Motor neuron (in vitro differentiated cells): ENCODE measurements around the gene TLE3. TPM values are rescaled to one million over a fixed set of nuclear protein-coding genes. Genes with fewer than 3 reads are reported as not detected.

Source experiments
- ATAC-seq, 8 experiments: fragments of 200-7000 bp; cut with Tn5 transposase; replicated peaks in 6 of 8; 2 replicates each; pipeline ENCODE4 v1.8.0; 2021; ENCODE audit warnings: mild to moderate bottlenecking in 8 of 8, moderate library complexity in 8 of 8
- H3K27ac ChIP-seq, 2 donors: fragments of 250-450 bp; sonication (Bioruptor Pico); 2 replicates each; pipeline ENCODE4 v1.9.0; 2021; ENCODE audit warnings: antibody characterized with exemption in 2 of 2, mild to moderate bottlenecking in 2 of 2, moderate library complexity in 1 of 2
- H3K4me1 ChIP-seq, 2 donors: fragments of 250-450 bp; sonication (Bioruptor Pico); replicated peaks in 1 of 2; 2 replicates each; pipeline ENCODE4 v1.6.1; 2021; ENCODE audit warnings: antibody characterized with exemption in 2 of 2, mild to moderate bottlenecking in 2 of 2, moderate library complexity in 1 of 2
- H3K4me3 ChIP-seq, 5 donors: fragments of 250-450 bp; sonication (Bioruptor Pico); 2 replicates each; pipeline ENCODE4 v1.9.0; 2021; ENCODE audit warnings: antibody characterized with exemption in 5 of 5, mild to moderate bottlenecking in 5 of 5, moderate library complexity in 4 of 5
- WGBS, 10 experiments: fragments of 450-650 bp; shearing (Covaris generic); methylation state at CpG; one replicate each; pipeline ENCODE4 v1.0.0; 2022; 5-methylcytosine and 5-hydroxymethylcytosine counted together
- in situ Hi-C, 9 experiments: fragments of 400-800 bp; cut with MboI; loops; one replicate each; pipeline ENCODE4 v1.15.0; 2021; ENCODE audit warnings: low sequenced_read_pairs in 9 of 9, low pct_unique_long_range_greater_than_20kb in 2 of 9; ENCODE audit not compliant: unreplicated experiment in 9 of 9
- total RNA-seq, 8 experiments: library from RNA; unstranded; fragments of 300-600 nt; gene quantifications; 2 replicates each; pipeline versions ENCODE4 v1.2.3 to v1.2.4, GENCODE V29; 2022

The TLE3 gene
- total RNA-seq, 8 experiments from 2014 or later, result 28.2 to 103 (median 52.5) TPM

DNA sequence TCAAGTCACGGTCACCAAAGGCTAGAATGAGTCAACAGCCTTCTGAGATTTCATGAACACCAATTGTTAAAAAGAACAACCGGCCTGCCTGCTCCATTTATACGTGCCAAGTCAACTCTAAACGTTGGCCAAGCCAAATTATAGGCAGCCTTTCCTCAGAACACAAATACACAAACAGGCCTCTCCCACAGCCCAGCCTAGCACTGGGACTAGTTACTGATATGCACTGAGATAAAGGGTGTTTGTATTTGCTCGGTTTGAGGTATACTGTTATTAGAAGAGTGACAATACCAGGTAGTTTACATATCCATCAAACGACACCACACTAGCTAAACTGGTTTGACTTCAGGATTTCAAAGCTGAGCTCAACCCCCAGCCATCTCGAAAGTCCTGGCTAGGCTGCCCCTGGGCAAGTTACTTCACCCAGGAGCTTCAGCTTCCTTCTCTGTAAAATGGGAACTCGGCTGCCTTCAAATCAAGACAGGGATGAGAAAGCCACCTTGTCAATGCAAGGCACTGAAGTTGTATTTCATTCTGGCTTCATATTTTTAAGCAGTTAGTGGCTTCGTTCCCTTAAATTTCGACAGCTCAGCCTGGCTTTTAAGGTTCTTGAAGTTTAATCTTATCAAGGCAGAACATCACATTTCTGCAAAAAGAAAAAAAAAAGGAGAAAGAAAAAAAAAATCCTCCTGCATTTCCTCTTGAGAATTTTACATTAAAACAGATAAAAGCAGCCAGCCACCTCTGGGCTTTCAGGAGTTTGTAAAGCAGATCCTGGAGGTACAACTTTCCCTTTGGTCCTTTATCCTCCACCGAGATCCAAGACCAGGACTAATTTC, 4.0 kb downstream of the TLE3 start:
- 17 to 72% (median 42%) methylated on average over 1 to 10 of the region's 11 CpGs for WGBS, 10 experiments
- peak overlapping the region; percentile 59 to 97 (median 83) for H3K4me3 ChIP-seq
- H3K27ac ChIP-seq, result no peak overlapping the region
- in situ Hi-C loops, result loop anchor here in 3 of 9 experiments (25.0 kb wide), 3 partner anchors 369 to 606 kb away; no protein-coding TSS in a partner anchor
- ATAC-seq, result no peak
- H3K4me1 ChIP-seq, result peaks cover 52 to 66% of the 10 kb centered on the region in 2 donors

DNA sequence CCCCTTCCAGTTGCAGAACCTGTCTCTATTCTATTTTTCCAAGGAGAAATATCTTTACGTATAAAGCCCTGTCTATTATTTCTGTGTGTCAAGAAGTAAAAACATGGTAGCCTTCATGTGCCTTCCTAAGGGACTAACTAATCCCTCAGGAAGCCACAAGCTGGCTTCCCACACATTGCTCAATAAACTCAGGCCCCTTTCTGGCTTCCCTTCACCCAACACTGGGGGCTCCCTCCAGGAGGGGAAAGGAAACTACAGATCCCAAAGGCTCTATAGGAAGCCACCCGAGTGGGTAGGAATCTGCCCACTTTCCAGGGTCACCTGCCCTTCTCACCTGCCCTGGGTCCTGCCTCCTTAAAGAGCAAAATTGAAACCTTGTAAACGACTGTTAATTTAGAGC, 4.6 kb downstream of the TLE3 start:
- peak overlapping the region; percentile 6 to 97 (median 83) for H3K4me3 ChIP-seq
- ATAC-seq, result no peak
- WGBS, 10 experiments, result 17 to 62% (median 48%) methylated on average over 1 to 2 of the region's 3 CpGs; no CpG with 5 or more reads in 3 of the 10 experiments
- H3K27ac ChIP-seq, result peak overlapping the region in 1 of 2 donors; percentile 71
- in situ Hi-C loops, result loop anchor here in 3 of 9 experiments (25.0 kb wide), 3 partner anchors 369 to 606 kb away; no protein-coding TSS in a partner anchor
- peaks cover 58 to 66% of the 10 kb centered on the region in 2 donors for H3K4me1 ChIP-seq

DNA sequence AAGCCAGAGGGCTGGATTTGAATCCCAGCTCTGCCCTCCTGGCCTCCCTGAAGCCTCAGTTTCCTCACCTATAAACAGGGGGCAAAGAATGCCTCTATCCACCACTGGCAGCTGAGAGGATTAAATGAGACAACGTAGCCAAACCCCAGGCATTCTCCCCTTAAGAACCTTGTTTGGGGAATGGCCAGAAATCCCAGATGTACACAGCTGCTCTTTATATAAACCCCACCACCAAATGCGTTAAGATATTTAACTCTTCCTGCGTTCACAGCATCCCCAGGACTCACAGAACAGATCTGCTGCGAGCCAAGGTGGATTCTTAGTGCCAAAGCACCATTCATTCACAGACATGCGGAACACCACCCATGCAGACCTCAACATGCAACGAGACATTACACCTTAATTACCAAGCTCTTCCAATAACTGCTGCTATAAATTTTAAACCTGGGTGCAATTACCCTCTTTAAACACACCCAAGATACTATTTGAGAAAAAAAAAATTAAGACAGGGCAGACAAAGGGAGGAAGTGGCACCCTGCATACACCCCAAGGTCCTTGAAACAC, 5.2 kb downstream of the TLE3 start:
- no peak for ATAC-seq
- Histone ChIP-seq H3K27ac (peak overlapping the region; percentile 71 to 82), H3K4me1 (peaks cover 63 to 71% of the 10 kb centered on the region in 2 donors), H3K4me3 (peak overlapping the region; percentile 4 to 97 (median 83))
- 60 to 96% (median 74%) methylated on average over 1 to 6 of the region's 6 CpGs; no CpG with 5 or more reads in 5 of the 10 experiments for WGBS, 10 experiments
- in situ Hi-C loops, result loop anchor here in 3 of 9 experiments (25.0 kb wide), 3 partner anchors 370 to 605 kb away; no protein-coding TSS in a partner anchor

DNA sequence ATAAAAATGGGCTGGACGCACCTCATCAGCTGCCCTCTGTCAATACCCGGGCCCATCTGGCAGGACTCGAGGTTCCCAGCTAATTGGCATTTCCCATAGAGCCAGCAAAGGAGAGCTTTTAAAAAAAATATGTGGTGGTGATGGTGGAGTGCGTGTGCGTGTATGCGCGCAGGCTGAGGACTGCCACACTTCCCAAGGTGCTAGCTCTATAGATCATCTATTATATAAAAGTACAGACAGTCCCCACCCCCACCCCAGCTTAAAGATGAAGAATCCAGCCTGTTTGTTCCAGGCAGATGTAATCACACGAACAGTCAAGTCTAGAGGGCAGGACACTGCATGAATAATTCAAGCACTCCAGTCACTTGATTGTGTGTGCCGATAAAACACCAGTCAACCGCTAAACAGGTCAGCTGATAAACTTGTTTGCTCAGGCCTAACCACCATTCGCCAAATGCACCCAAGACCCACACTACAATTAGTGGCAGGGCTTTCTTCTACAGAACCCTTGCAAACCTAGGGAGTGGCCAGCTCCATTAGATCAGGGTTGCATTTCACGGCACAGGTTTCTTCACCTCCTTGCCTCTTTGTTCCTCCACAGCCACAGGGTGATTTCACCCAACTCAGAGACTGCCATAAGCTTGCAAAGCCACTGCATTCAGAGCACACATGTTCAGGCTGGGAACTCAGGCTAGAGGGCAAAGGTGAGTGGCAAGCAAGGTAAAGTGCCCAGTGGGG, 5.8 kb downstream of the TLE3 start:
- Histone ChIP-seq H3K4me3 (peak overlapping the region; percentile 4 to 97 (median 83)), H3K27ac (peak overlapping the region; percentile 71 to 82), H3K4me1 (peaks cover 70 to 76% of the 10 kb centered on the region in 2 donors)
- 0 to 100% (median 14%) methylated on average over 1 to 6 of the region's 12 CpGs; no CpG with 5 or more reads in 2 of the 10 experiments for WGBS, 10 experiments
- ATAC-seq, result peak; percentile 32 to 74 (median 55)
- in situ Hi-C loops, result loop anchor here in 3 of 9 experiments (25.0 kb wide), 3 partner anchors 370 to 605 kb away; no protein-coding TSS in a partner anchor

DNA sequence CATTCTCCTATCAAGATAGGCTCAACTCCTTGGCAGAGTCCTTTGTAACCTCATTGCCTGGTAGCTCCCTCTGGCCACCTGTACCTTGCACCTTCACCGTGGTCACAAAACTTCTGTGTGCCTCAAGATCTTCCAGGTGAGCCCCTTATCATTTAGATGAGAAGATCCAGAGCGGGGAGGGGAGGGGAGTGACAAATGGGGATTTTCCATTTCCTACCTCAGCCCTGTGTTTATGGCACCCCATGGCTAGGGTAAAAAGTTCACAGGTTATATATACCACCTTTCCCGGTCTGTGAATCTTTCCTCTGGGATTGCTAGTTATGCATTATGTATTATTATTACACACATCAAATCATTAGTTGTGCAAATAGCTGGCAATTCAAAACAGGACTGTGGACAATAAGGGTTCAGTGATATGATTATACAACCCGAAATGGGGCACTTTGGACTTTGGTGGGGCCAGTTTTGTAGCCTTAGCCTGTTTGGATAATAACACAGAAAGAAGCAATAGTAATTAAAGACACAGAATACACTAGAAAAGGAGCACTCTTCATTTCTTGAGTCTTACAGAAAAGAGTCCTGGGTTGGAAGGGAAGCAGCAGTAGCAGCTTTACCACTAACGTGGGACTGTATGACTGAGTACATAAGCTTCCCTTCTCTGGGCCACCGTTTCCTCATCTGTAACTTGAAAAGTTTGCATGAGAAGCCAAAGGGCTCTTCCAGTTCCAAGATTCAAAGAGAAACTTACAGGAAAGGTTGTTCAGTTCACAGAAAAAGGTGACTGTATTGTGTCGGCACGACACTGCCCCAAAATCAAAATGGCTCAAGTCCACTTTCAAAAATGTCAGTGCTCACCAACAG, 7.1 kb downstream of the TLE3 start:
- WGBS, 10 experiments, result 58 to 90% (median 73%) methylated on average over 1 to 7 of the region's 8 CpGs
- in situ Hi-C loops, result loop anchor here in 3 of 9 experiments (25.0 kb wide), 3 partner anchors 372 to 603 kb away; no protein-coding TSS in a partner anchor
- peak overlapping the region; percentile 54 to 82 for H3K27ac ChIP-seq
- H3K4me1 ChIP-seq, result peaks cover 73 to 79% of the 10 kb centered on the region in 2 donors
- ATAC-seq, result no peak
- H3K4me3 ChIP-seq, result no peak overlapping the region

DNA sequence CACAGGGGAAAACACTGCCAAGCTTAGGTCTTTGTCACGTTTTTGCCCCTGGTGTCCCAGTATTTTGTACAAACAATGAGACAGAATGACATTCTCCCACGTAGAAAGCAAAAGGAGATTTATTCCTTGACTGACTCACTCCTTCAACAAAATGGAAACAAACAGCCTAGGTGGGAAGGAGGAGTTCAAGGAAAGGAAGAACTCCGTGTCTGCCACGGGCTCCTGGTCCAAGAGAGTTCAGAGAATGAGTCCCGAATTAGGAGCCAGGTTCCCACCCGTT, 8.1 kb downstream of the TLE3 start:
- H3K4me3 ChIP-seq, result no peak overlapping the region
- no peak for ATAC-seq

DNA sequence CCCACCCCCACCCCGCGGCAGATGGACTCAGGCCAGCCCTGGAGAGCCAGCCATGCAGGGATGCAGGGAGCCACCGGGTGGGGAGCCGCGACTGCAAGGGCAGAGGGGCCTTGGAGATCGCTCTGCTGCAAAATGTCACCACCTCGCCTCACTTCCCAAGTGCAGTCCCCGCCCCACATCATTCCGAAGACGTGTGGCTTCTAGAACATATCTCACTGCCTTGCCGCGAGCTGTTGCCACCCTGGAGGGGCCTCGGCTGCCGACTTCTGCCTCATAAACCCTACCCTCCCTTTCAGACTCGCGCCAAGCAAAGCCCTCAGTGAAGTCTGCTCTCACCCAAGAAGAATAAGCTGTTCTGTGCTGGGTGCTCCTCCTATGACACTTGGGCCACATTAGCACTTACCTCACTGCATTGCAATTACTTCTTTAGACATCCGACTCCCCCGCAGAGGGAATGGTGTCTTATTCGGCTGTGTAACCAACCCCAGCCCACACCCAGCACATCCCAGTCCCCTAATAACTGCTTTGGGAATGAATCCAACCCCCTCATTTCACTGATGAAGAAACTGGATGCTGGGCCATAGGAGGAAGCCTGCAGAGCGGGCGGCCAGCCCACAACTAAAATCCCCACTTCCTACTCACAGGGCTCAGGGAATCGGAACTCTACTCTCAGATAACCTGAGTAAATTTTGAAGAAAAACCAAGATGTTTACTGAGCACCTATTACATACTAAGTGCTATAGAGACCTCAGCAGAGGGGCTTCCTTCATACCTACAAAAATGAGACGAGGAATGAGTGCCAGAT, 8.6 kb downstream of the TLE3 start:
- peaks cover 73 to 79% of the 10 kb centered on the region in 2 donors for H3K4me1 ChIP-seq
- H3K4me3 ChIP-seq, result peak overlapping the region in 2 of 5 donors; percentile 2 to 9
- in situ Hi-C loops, result loop anchor here in 3 of 9 experiments (25.0 kb wide), 3 partner anchors 373 to 602 kb away; no protein-coding TSS in a partner anchor
- WGBS, 10 experiments, result 0 to 51% (median 10%) methylated on average over 1 to 5 of the region's 23 CpGs
- H3K27ac ChIP-seq, result peak overlapping the region; percentile 36 to 72
- ATAC-seq, result peak in 7 of 8 experiments; percentile 16 to 50 (median 46)

More for the DNA sequence above, 8.1 kb downstream of the TLE3 start:
- WGBS, 10 experiments, result 0 to 58% (median 45%) methylated on average over 1 to 4 of the region's 6 CpGs; no CpG with 5 or more reads in 1 of the 10 experiments
- in situ Hi-C loops, result loop anchor here in 3 of 9 experiments (25.0 kb wide), 3 partner anchors 373 to 602 kb away; no protein-coding TSS in a partner anchor
- Histone ChIP-seq H3K4me1 (peaks cover 73 to 79% of the 10 kb centered on the region in 2 donors), H3K27ac (peak overlapping the region in 1 of 2 donors; percentile 39)

DNA sequence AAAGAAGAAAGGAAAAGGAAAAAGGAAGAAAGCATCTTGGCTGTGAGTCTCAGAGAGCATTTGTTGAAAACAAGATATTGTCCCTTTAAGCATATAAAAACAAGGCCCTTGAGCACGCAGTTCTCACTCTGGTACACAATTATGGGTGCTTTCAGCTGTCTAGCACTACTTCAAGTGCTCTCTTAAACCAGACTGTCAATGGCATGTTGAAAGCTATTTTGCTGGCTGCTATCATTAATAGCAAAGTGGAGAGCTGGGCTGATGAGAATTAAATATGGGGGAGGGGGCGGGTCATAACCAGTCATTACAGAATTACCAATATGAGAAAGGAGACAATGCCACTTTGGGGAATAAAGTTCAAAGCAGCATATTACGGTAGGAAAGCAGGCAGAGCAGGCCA, 9.3 kb downstream of the TLE3 start:
- 25 to 100% (median 63%) methylated on average over 1 to 2 of the region's 3 CpGs; no CpG with 5 or more reads in 5 of the 10 experiments for WGBS, 10 experiments
- in situ Hi-C loops, result loop anchor here in 3 of 9 experiments (25.0 kb wide), 3 partner anchors 374 to 601 kb away; no protein-coding TSS in a partner anchor
- peak in 1 of 8 experiments; percentile 1 for ATAC-seq
- peaks cover 72 to 79% of the 10 kb centered on the region in 2 donors for H3K4me1 ChIP-seq
- peak overlapping the region in 1 of 5 donors; percentile 9 for H3K4me3 ChIP-seq
- peak overlapping the region; percentile 5 to 72 for H3K27ac ChIP-seq

DNA sequence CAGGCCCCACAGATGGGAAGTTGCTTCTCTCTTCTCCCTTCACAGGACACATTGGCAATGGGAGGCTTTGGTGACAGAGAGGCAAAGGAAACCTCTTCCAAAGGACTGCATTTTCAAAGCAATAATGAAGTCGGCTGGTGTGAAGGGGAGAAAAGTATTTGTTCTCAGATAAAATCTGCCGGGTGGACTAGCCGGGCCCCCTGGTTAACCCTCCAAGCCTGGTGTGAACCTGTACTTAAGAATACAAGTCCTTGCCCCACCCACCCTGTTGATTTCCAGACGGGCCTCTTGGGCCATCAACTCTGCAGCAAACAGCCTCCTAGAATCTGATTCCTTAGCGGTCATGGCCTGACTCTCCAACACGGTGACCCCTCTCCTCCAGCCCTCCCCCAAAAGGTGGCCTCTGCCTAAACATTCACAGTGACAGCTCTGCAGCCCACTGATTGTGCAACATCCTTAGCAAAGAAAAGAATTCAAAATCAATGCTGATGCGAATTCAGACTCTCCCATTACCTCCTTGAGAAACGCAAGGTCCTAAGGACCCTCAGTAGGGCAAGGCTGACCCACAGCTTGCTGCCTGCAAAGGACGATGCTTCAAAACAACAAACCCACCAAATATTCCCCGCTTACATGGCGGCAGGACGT, 9.9 kb downstream of the TLE3 start:
- in situ Hi-C loops, result loop anchor here in 3 of 9 experiments (25.0 kb wide), 3 partner anchors 374 to 601 kb away; no protein-coding TSS in a partner anchor
- 39 to 100% (median 67%) methylated on average over 1 to 11 of the region's 12 CpGs for WGBS, 10 experiments

DNA sequence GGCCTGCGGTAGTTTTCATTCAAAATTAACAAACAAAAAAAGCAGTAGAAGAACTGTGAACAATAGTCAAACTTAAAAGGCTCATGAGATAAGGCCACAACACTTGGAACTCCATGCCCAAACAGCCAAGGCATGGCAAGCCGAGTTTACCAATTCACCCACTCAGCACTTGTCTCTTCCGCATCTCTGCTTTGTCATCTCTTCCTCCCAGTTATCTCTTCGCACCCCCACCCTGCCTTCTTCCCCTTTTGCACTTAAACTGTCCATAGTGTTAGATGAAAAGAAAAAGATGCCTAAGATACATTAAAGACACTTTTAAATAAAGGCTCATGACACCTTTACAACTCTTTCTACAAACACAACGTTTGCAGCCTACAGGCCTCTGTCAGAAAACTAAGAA, 11.1 kb downstream of the TLE3 start:
- no peak overlapping the region for H3K27ac ChIP-seq
- no peak overlapping the region for H3K4me3 ChIP-seq
- no peak for ATAC-seq
- H3K4me1 ChIP-seq, result peaks cover 71 to 81% of the 10 kb centered on the region in 2 donors
- 50 to 100% (median 88%) methylated on average over 1 to 3 of the region's 5 CpGs; no CpG with 5 or more reads in 2 of the 10 experiments for WGBS, 10 experiments
- in situ Hi-C loops, result loop anchor here in 3 of 9 experiments (25.0 kb wide), 3 partner anchors 376 to 599 kb away; no protein-coding TSS in a partner anchor

More for the DNA sequence above, 9.9 kb downstream of the TLE3 start:
- H3K27ac ChIP-seq, result peak overlapping the region in 1 of 2 donors; percentile 5
- no peak overlapping the region for H3K4me3 ChIP-seq
- H3K4me1 ChIP-seq, result peaks cover 71 to 79% of the 10 kb centered on the region in 2 donors
- ATAC-seq, result no peak
